ENCODE measurements around the gene SLC27A5.
A peak's percentile ranks its signal among the peaks of the same experiment; 100 is the strongest.
"Not testable (repeated sequence)": the region's sequence is repeated elsewhere in the genome, so short reads cannot be mapped to it uniquely, and the experiment has no call there.

Gene SLC27A5

GRCh38 chr19:58545286-58546018 lies 33.7 kb upstream of the SLC27A5 start:
- H3K9ac ChIP-seq (ENCODE audit: low read length): peak overlapping the region; percentile 100
- no peak overlapping the region for H2AK5ac ChIP-seq (ENCODE audit: low read length)
- peaks cover 29% of the 10 kb centered on the region for H3K79me1 ChIP-seq (ENCODE audit: low read length)
- H2BK15ac ChIP-seq (replicated peaks; ENCODE audit: low read depth): no peak overlapping the region
- H2BK120ac ChIP-seq (ENCODE audit: low read depth, low read length): no peak overlapping the region
- H3K79me2 ChIP-seq (ENCODE audit: control insufficient read depth, insufficient read depth, low read length): peaks cover 54% of the 10 kb centered on the region
- H3K4me1 ChIP-seq (ENCODE audit: control insufficient read depth, low read depth, low read length): peaks cover 8% of the 10 kb centered on the region
- no peak overlapping the region for H2BK5ac ChIP-seq (ENCODE audit: low read length)
- no peak overlapping the region for H4K8ac ChIP-seq (ENCODE audit: low read depth, low read length)
- H3K27me3 ChIP-seq (ENCODE audit: insufficient read depth, low read length, poor library complexity): no peaks in the 10 kb centered on the region
- peak overlapping the region; percentile 85 for H3K18ac ChIP-seq (ENCODE audit: low read length)
- no peak overlapping the region for H3K27ac ChIP-seq (ENCODE audit: low read depth, low read length)
- peaks cover 29% of the 10 kb centered on the region for H3K36me3 ChIP-seq (ENCODE audit: control insufficient read depth, insufficient read depth, low read length)
- no peak overlapping the region for H4K5ac ChIP-seq (ENCODE audit: low read length)
- peak overlapping the region; percentile 99 for H3K4me3 ChIP-seq (ENCODE audit: low read length)
- H3K56ac ChIP-seq (ENCODE audit: low read length): peak overlapping the region; percentile 99
- no CpG with 5 or more reads among the region's 21 CpGs for WGBS (ENCODE audit: extremely low coverage, insufficient coverage, low lambda C conversion rate)
- no peak for DNase-seq
- peak overlapping the region; percentile 28 for H3K4ac ChIP-seq (ENCODE audit: low read depth, low read length)
- peak overlapping the region; percentile 73 for H3K4me2 ChIP-seq (ENCODE audit: low read length)
- peak overlapping the region; percentile 94 for H3K23ac ChIP-seq (ENCODE audit: low read length)

- peak; percentile 57 for DNase-seq
- no CpG with 5 or more reads among the region's 92 CpGs for WGBS (ENCODE audit: extremely low coverage, insufficient coverage, low lambda C conversion rate)
Observed at GRCh38 chr19:58544591-58545285, 32.9 kb upstream of the SLC27A5 start.

GRCh38 chr19:58543826-58544590 lies 32.2 kb upstream of the SLC27A5 start, which contains the start of gene TRIM28:
TRIM28 (plus strand) TSS chr19:58544064; CDS start chr19:58544758, 694 bp downstream.
- Histone ChIP-seq H3K9ac (ENCODE audit: low read length) (peak within 1 kb of the TSS; percentile 100), H3K36me3 (ENCODE audit: control insufficient read depth, insufficient read depth, low read length) (peaks cover 19% of the 10 kb centered on the region), H4K8ac (ENCODE audit: low read depth, low read length) (peak within 1 kb of the TSS; percentile 98), H3K18ac (ENCODE audit: low read length) (peak within 1 kb of the TSS; percentile 85), H3K4ac (ENCODE audit: low read depth, low read length) (peak within 1 kb of the TSS; percentile 28), H3K27me3 (ENCODE audit: insufficient read depth, low read length, poor library complexity) (no peaks in the 10 kb centered on the region), H2BK5ac (ENCODE audit: low read length) (peak within 1 kb of the TSS; percentile 84), H3K23ac (ENCODE audit: low read length) (peak within 1 kb of the TSS; percentile 94), H3K4me3 (ENCODE audit: low read length) (peak within 1 kb of the TSS; percentile 99), H2BK15ac (replicated peaks; ENCODE audit: low read depth) (no peak within 1 kb of the TSS), H3K56ac (ENCODE audit: low read length) (peak within 1 kb of the TSS; percentile 99), H3K79me1 (ENCODE audit: low read length) (peaks cover 18% of the 10 kb centered on the region), H3K4me2 (ENCODE audit: low read length) (peak within 1 kb of the TSS; percentile 86), H4K5ac (ENCODE audit: low read length) (no peak within 1 kb of the TSS), H2BK120ac (ENCODE audit: low read depth, low read length) (no peak within 1 kb of the TSS), H3K4me1 (ENCODE audit: control insufficient read depth, low read depth, low read length) (peaks cover 8% of the 10 kb centered on the region), H2AK5ac (ENCODE audit: low read length) (peak within 1 kb of the TSS; percentile 69), H3K79me2 (ENCODE audit: control insufficient read depth, insufficient read depth, low read length) (peaks cover 43% of the 10 kb centered on the region), H3K27ac (ENCODE audit: low read depth, low read length) (peak within 1 kb of the TSS; percentile 99)
- peak; percentile 100 for DNase-seq
- WGBS (ENCODE audit: extremely low coverage, insufficient coverage, low lambda C conversion rate): no CpG with 5 or more reads among the region's 73 CpGs

More at GRCh38 chr19:58544591-58545285, 32.9 kb upstream of the SLC27A5 start:
- peak overlapping the region; percentile 69 for H2AK5ac ChIP-seq (ENCODE audit: low read length)
- H3K4me2 ChIP-seq (ENCODE audit: low read length): peak overlapping the region; percentile 73
- peaks cover 8% of the 10 kb centered on the region for H3K4me1 ChIP-seq (ENCODE audit: control insufficient read depth, low read depth, low read length)
- H2BK120ac ChIP-seq (ENCODE audit: low read depth, low read length): no peak overlapping the region
- H3K79me2 ChIP-seq (ENCODE audit: control insufficient read depth, insufficient read depth, low read length): peaks cover 49% of the 10 kb centered on the region
- peak overlapping the region; percentile 99 for H3K56ac ChIP-seq (ENCODE audit: low read length)
- H3K9ac ChIP-seq (ENCODE audit: low read length): peak overlapping the region; percentile 100
- peak overlapping the region; percentile 99 for H3K27ac ChIP-seq (ENCODE audit: low read depth, low read length)
- H4K8ac ChIP-seq (ENCODE audit: low read depth, low read length): peak overlapping the region; percentile 98
- H3K23ac ChIP-seq (ENCODE audit: low read length): peak overlapping the region; percentile 94
- peak overlapping the region; percentile 85 for H3K18ac ChIP-seq (ENCODE audit: low read length)
- peak overlapping the region; percentile 84 for H2BK5ac ChIP-seq (ENCODE audit: low read length)
- no peak overlapping the region for H2BK15ac ChIP-seq (replicated peaks; ENCODE audit: low read depth)
- peak overlapping the region; percentile 28 for H3K4ac ChIP-seq (ENCODE audit: low read depth, low read length)
- H3K4me3 ChIP-seq (ENCODE audit: low read length): peak overlapping the region; percentile 99
- no peaks in the 10 kb centered on the region for H3K27me3 ChIP-seq (ENCODE audit: insufficient read depth, low read length, poor library complexity)
- H4K5ac ChIP-seq (ENCODE audit: low read length): no peak overlapping the region
- peaks cover 24% of the 10 kb centered on the region for H3K36me3 ChIP-seq (ENCODE audit: control insufficient read depth, insufficient read depth, low read length)
- peaks cover 24% of the 10 kb centered on the region for H3K79me1 ChIP-seq (ENCODE audit: low read length)

GRCh38 chr19:58542641-58543372 lies 31.0 kb upstream of the SLC27A5 start:
- H2BK120ac ChIP-seq (ENCODE audit: low read depth, low read length); H3K18ac ChIP-seq (ENCODE audit: low read length); H3K4ac ChIP-seq (ENCODE audit: low read depth, low read length); H2BK5ac ChIP-seq (ENCODE audit: low read length); H3K27me3 ChIP-seq (ENCODE audit: insufficient read depth, low read length, poor library complexity); H3K4me1 ChIP-seq (ENCODE audit: control insufficient read depth, low read depth, low read length); H3K9ac ChIP-seq (ENCODE audit: low read length); H2BK15ac ChIP-seq (replicated peaks; ENCODE audit: low read depth); H3K79me1 ChIP-seq (ENCODE audit: low read length); H4K8ac ChIP-seq (ENCODE audit: low read depth, low read length); H3K4me3 ChIP-seq (ENCODE audit: low read length); H3K23ac ChIP-seq (ENCODE audit: low read length); DNase-seq; H3K36me3 ChIP-seq (ENCODE audit: control insufficient read depth, insufficient read depth, low read length); H3K4me2 ChIP-seq (ENCODE audit: low read length); H4K5ac ChIP-seq (ENCODE audit: low read length); H3K27ac ChIP-seq (ENCODE audit: low read depth, low read length): not testable (repeated sequence)
- WGBS (ENCODE audit: extremely low coverage, insufficient coverage, low lambda C conversion rate): no CpG with 5 or more reads among the region's 18 CpGs
- Histone ChIP-seq H2AK5ac (ENCODE audit: low read length) (peak overlapping the region; percentile 22), H3K79me2 (ENCODE audit: control insufficient read depth, insufficient read depth, low read length) (peaks cover 32% of the 10 kb centered on the region), H3K56ac (ENCODE audit: low read length) (peak overlapping the region; percentile 96)

- not testable (repeated sequence) for H4K8ac ChIP-seq (ENCODE audit: low read depth, low read length); DNase-seq; H2BK5ac ChIP-seq (ENCODE audit: low read length); H3K79me1 ChIP-seq (ENCODE audit: low read length); H3K23ac ChIP-seq (ENCODE audit: low read length); H2BK120ac ChIP-seq (ENCODE audit: low read depth, low read length); H3K18ac ChIP-seq (ENCODE audit: low read length); H3K27me3 ChIP-seq (ENCODE audit: insufficient read depth, low read length, poor library complexity); H2BK15ac ChIP-seq (replicated peaks; ENCODE audit: low read depth); H3K4me2 ChIP-seq (ENCODE audit: low read length); H3K36me3 ChIP-seq (ENCODE audit: control insufficient read depth, insufficient read depth, low read length); H3K4me1 ChIP-seq (ENCODE audit: control insufficient read depth, low read depth, low read length); H3K4me3 ChIP-seq (ENCODE audit: low read length); H3K79me2 ChIP-seq (ENCODE audit: control insufficient read depth, insufficient read depth, low read length); H3K27ac ChIP-seq (ENCODE audit: low read depth, low read length); H3K4ac ChIP-seq (ENCODE audit: low read depth, low read length); H4K5ac ChIP-seq (ENCODE audit: low read length); H3K9ac ChIP-seq (ENCODE audit: low read length)
- Histone ChIP-seq H2AK5ac (ENCODE audit: low read length) (peak overlapping the region; percentile 97), H3K56ac (ENCODE audit: low read length) (peak overlapping the region; percentile 73)
Observed at GRCh38 chr19:58539169-58539559, 27.4 kb upstream of the SLC27A5 start.

Data from mesendoderm (in vitro differentiated cells).